Dedifferentiated amniotic fluid mesenchymal stem cell (primary cell): ENCODE measurements around the gene OR51A2.
"Not testable (repeated sequence)": the region's sequence is repeated elsewhere in the genome, so short reads cannot be mapped to it uniquely, and the experiment has no call there.

Experiments used
- DNase-seq: peaks from one replicate; pipeline ENCODE4 v3.0.0-alpha.2; 2016; ENCODE audit errors: extremely low spot score

Gene OR51A2

DNA sequence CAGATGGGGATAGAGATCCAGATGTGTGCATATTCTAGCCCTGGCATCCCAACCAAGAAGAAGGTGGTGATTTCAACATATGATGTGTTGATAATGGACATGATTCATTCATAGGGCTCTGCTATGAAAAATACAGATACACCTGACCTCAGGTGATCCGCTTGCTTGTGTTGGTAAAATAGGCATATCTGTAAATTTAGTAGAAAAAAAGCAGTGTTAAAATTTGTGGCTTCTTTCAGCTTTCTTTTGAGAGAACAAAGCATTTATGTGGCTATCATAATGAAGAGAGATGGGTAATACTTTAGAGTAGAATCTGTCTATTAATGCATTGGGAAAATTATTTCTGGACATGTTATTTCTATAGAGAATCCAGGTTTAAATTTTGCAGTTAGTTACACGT lies at the start of gene OR51A2:
OR51A2 (minus strand) TSS at position 101 of the 400 bp plus-strand sequence; CDS start at position 101, 0 bp downstream.
- DNase-seq, result not testable (repeated sequence)

- DNase-seq, result peak; percentile 51
These were observed 49.1 kb upstream of the OR51A2 start for GRCh38 chr11:5004424-5005274.

- DNase-seq, result no peak
These were observed 39.0 kb upstream of the OR51A2 start, which contains the start of gene OR51L1 for GRCh38 chr11:4994551-4994950. Gene OR51L1, plus strand, starts transcription at chr11:4994851. Its CDS starts 4,132 bp downstream, at chr11:4998983.

GRCh38 chr11:4991060-4991459 lies 35.5 kb upstream of the OR51A2 start:
- no peak for DNase-seq

DNA sequence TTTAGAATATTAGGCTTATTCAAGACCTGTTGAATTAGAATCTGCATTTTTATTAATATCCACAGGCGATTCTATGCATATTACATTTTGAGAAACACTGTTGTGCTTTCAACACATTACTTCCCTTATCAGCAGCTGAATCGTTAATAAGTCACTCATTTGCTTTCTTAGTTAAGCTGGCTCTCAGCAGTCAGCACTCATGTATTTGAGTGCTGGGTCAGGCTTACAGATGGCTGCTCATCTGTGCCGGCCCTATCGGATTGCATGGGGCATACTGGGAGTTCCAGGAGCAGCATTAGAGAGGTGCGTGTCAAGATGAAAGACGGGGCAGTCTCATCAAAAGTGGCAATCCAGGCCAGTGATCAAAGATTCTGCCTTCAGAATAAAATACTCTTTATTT lies 28.3 kb upstream of the OR51A2 start:
- no peak for DNase-seq

DNA sequence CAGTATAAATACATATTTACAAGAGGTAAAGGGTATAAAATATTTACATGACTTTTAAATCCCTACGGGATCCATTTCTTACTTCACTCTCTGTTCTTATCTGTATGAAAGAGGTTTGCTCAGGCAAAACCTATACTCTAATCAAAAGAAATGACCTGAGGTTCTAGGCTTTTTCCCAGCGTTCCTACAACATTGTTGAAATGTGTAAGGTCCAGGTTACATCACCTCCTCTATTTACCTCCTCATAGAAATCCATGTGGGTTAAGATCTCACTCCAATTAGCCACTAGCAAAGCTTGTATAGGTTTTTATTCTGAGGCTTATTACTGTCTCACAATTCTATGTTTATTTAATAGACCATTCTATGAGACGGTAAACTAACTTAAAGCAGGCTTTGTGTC lies 27.2 kb upstream of the OR51A2 start:
- no peak for DNase-seq

- no peak for DNase-seq
These were observed 23.5 kb upstream of the OR51A2 start for GRCh38 chr11:4979036-4979435.

DNA sequence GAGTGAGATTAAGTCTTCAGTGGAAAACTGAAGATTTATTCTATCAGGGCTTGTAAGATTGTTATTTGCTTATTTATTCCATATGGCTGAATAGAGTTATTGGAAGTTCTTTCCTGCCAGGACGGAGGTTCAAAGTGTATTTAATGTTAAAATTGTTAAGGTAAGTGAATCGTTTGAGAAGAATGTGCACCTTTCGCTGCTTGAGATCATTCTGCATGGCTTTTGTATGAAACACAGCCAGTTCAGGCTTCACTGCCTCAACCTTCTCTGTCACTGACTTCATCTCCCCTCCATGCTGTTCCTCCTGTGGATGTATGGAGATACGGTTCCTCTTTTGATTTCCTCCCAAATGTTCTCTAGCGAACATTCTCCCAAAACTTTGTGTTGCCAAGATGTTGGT lies 19.9 kb upstream of the OR51A2 start:
- no peak for DNase-seq

GRCh38 chr11:4962816-4963215 lies 7.3 kb upstream of the OR51A2 start:
- no peak for DNase-seq

GRCh38 chr11:4960877-4961276 lies 5.4 kb upstream of the OR51A2 start:
- DNase-seq, result no peak

DNA sequence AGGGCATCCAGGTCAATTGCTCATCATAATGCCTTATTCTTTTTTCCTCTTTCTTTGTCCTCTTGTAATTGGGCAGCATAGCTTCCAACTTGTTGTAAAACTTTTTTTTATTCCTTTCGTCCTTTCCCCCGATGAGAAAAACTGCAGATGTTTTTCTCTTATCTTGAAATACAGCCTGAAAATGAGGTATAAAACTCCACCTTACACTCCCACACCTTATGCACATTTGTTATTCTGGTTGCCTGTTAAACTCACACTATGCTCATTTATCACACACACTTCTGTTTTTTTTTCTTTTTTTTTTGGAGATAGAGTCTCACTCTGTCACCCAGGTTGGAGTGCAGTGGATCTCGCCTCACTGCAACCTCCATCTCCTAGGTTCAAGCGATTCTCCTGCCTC lies 1.9 kb upstream of the OR51A2 start:
- no peak for DNase-seq

DNA sequence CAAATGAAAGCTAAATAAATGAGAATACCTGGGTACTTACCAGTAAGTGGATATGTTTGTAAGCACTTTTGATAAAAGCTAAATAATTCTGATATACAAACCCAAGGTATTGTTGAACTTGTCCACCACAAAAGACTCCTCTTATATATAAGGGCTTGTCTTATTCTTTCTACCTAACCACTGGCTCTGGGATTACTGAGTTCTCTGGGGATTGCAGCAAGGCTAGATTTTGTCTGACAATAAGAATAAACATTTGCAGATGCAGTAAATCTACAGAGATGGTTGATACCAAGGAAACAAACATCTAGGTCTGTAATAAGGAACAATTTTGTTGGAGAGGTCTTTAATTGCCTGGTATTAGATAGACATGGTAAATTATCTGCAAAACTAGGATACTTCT lies 8.0 kb downstream of the OR51A2 start, which contains the start of gene OR51A4:
OR51A4 (minus strand) TSS at position 101 of the 400 bp plus-strand sequence. CDS start 505 bp downstream, outside the sequence.
- no peak for DNase-seq

GRCh38 chr11:4936745-4937144 lies 18.8 kb downstream of the OR51A2 start:
- DNase-seq, result no peak

DNA sequence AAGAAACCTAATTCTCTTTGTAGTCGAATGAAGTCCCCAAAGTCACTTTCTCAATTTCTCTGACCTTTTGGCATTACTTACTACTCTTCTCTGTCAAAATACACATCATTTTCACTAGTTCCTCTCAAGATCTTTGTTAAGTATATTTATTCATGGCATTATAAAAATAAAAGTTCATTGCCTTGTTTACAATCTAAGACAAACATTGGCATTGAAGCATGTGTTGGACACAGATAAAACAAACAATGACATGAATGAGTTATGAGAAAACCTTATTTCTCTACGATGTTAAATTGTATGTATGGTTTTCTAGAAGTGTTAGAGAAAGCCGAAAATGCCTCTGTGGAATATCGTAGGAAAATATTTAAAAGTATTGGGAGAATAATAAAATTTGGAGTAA lies 22.8 kb downstream of the OR51A2 start:
- no peak for DNase-seq

GRCh38 chr11:4926608-4927007 lies 28.9 kb downstream of the OR51A2 start:
- no peak for DNase-seq

- no peak for DNase-seq
These were observed 31.3 kb downstream of the OR51A2 start, which contains the start of gene OR51G1 for GRCh38 chr11:4924239-4924638. Gene OR51G1, minus strand, starts transcription at chr11:4924339. Its CDS starts 0 bp downstream, at chr11:4924339.

DNA sequence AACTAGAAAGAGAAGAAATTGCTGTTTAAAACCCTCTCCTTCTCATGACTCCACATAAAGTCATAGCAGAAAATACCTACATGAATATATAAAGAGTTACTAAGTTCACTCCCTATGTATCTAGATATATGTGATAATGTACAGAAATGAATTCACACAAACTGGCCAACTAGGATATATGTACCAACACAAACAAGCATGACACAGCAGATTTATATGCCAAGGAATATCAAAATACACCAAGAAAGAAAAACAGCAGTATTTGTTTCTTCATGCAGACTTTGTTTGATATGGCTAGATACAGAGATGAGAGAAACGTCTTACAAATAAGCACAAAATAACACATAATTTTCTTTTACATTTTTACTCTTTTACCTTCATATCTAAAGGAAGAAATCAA lies 33.2 kb downstream of the OR51A2 start:
- no peak for DNase-seq

- no peak for DNase-seq
These were observed 33.7 kb downstream of the OR51A2 start for GRCh38 chr11:4921796-4922195.

DNA sequence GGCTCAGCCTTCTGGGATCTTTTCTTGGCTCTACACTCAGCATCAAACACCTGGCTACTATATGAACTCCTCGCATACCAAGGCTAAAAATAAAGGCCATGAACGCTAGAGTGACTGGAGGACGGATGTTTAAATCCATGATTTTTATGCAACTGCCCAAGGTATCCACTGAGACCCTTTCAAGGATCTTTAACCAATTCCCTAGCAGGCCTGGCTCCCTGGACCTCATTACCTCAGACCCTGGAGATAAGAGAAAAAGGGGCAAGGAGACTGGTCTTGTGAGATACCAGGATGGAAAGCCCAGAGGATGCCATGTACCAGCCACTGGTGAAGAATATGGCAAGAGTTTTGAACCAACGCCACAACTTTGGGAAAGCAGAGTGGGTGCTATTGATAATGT lies 36.3 kb downstream of the OR51A2 start, which contains the start of gene OR51G2:
OR51G2 (minus strand) TSS at position 101 of the 400 bp plus-strand sequence. CDS start 3,687 bp downstream, outside the sequence.
- no peak for DNase-seq

GRCh38 chr11:4916581-4916980 lies 38.9 kb downstream of the OR51A2 start:
- DNase-seq, result no peak
